Esophagus squamous epithelium (tissue), 5 donors: ENCODE measurements around the gene CAPN8. TPM values are rescaled to one million over a fixed set of nuclear protein-coding genes. Genes with fewer than 3 reads are reported as not detected.

Source experiments
- DNase-seq: peaks from one replicate; lab custom pipeline; 2025; lab: John Stamatoyannopoulos, UW
- H3K27ac ChIP-seq, 4 donors: fragments of 200-600 bp; sonication (generic); one replicate each; pipeline ENCODE4 v1.5.1; 2016 to 2019; ENCODE audit warnings: mild to moderate bottlenecking in 1 of 4
- H3K27me3 ChIP-seq, 4 donors: fragments of 200-600 bp; sonication (generic); 1 replicate in 3 of 4; 2 replicates in 1 of 4; pipeline versions ENCODE4 v1.5.1 to v1.6.0; 2017 to 2021; ENCODE audit warnings: antibody characterized with exemption in 1 of 4
- H3K36me3 ChIP-seq, 3 donors: fragments of 200-600 bp; sonication (generic); one replicate each; pipeline ENCODE4 v1.5.1; 2016 to 2019
- H3K4me1 ChIP-seq, 3 donors: fragments of 200-600 bp; sonication (generic); one replicate each; pipeline ENCODE4 v1.5.1; 2017 to 2019
- H3K4me3 ChIP-seq, 4 donors: fragments of 200-600 bp; sonication (generic); 1 replicate in 3 of 4; 2 replicates in 1 of 4; pipeline ENCODE4 v1.5.1; 2016 to 2019; ENCODE audit warnings: mild to moderate bottlenecking in 2 of 4, moderate library complexity in 1 of 4
- H3K9me3 ChIP-seq, 3 donors: fragments of 200-600 bp; sonication (generic); one replicate each; pipeline ENCODE4 v1.5.1; 2016 to 2019
- POLR2A ChIP-seq, 4 donors: fragments of 450-650 bp; IDR thresholded peaks; one replicate each; pipeline ENCODE4 v1.6.1; 2017; ENCODE audit warnings: antibody characterized with exemption in 4 of 4, mild to moderate bottlenecking in 4 of 4, moderate library complexity in 3 of 4
- WGBS, 2 donors: methylation state at CpG; one replicate each; pipeline ENCODE4 v1.1.5; 2018; 5-methylcytosine and 5-hydroxymethylcytosine counted together
- intact Hi-C: fragments of 100-400 bp; cut with DNase I; formaldehyde crosslinking; loops from one replicate; pipeline ENCODE4 v1.15.0; 2022
- total RNA-seq, 4 donors: library from RNA; depleted of rRNA; stranded (reverse); fragments of >200 nt; gene quantifications; one replicate each; pipeline ENCODE4 v1.1.0, GENCODE V29; 2016
- TF ChIP-seq, protein P1 (sequence below), 6 experiments: fragments of 450-650 bp in 4 of 6; fragments of 200-600 bp in 2 of 6; sonication (generic) in 2 of 6; IDR thresholded peaks; one replicate each; pipeline ENCODE4 v1.5.1; 2016 to 2019; ENCODE audit warnings: antibody characterized with exemption in 6 of 6, mild to moderate bottlenecking in 4 of 6, moderate library complexity in 4 of 6
- donor health status: DM: yes; HTN: yes; CAD: no.

The CAPN8 gene
- total RNA-seq, 4 donors from 2014 or later: 0.26 to 1.1 (median 0.57) TPM; not detected in 1

GRCh38 chr1:223651291-223651991 lies 14.1 kb downstream of the CAPN8 start:
- peak overlapping the region in 2 of 4 donors; percentile 40 to 46 for H3K27ac ChIP-seq
- H3K36me3 ChIP-seq: no peaks in the 10 kb centered on the region
- no peak overlapping the region for H3K4me3 ChIP-seq
- H3K27me3 ChIP-seq: no peaks in the 10 kb centered on the region
- H3K9me3 ChIP-seq: no peaks in the 10 kb centered on the region
- 67 to 71% methylated on average over 8 of the region's 8 CpGs for WGBS, 2 donors
- no peak for DNase-seq
- TF ChIP-seq, protein P1, sequence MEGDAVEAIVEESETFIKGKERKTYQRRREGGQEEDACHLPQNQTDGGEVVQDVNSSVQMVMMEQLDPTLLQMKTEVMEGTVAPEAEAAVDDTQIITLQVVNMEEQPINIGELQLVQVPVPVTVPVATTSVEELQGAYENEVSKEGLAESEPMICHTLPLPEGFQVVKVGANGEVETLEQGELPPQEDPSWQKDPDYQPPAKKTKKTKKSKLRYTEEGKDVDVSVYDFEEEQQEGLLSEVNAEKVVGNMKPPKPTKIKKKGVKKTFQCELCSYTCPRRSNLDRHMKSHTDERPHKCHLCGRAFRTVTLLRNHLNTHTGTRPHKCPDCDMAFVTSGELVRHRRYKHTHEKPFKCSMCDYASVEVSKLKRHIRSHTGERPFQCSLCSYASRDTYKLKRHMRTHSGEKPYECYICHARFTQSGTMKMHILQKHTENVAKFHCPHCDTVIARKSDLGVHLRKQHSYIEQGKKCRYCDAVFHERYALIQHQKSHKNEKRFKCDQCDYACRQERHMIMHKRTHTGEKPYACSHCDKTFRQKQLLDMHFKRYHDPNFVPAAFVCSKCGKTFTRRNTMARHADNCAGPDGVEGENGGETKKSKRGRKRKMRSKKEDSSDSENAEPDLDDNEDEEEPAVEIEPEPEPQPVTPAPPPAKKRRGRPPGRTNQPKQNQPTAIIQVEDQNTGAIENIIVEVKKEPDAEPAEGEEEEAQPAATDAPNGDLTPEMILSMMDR (IDR thresholded peaks at IDR 0.05): no peak
- TF ChIP-seq POLR2A (IDR thresholded peaks at IDR 0.05): no peak
- intact Hi-C loops: no loop called here
- H3K4me1 ChIP-seq: peaks cover 0 to 57% (median 10%) of the 10 kb centered on the region in 3 donors

GRCh38 chr1:223650465-223650864 lies 15.0 kb downstream of the CAPN8 start:
- Histone ChIP-seq H3K36me3 (no peaks in the 10 kb centered on the region), H3K27me3 (no peaks in the 10 kb centered on the region), H3K4me3 (no peak overlapping the region), H3K4me1 (peaks cover 0 to 55% (median 10%) of the 10 kb centered on the region in 3 donors), H3K27ac (peak overlapping the region in 2 of 4 donors; percentile 40 to 46), H3K9me3 (no peaks in the 10 kb centered on the region)
- DNase-seq: no peak
- intact Hi-C loops: no loop called here
- TF ChIP-seq, protein P1 (IDR thresholded peaks at IDR 0.05): no peak
- no peak for TF ChIP-seq POLR2A (IDR thresholded peaks at IDR 0.05)
- whole genome bisulfite sequencing, 2 donors: 33 to 50% methylated on average over 2 of the region's 2 CpGs

DNA sequence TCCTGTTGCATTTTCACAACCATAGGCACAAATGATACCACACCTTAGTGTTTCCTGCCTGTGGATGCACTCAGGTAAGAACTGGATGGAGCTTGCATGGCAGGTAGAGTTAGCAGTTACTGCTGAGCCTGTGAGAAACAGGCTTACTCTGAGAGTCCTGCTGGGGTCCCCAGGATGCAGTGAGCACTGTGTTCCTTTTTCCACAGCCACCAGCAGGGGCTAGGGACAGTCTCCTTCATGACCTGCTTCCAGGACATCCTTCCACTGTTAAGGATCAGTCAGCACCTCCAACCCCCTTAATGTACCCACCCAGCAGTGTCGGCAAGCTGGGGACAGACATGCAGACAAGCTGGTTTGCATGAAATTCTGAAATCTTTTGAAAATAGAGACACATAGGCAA lies 16.3 kb downstream of the CAPN8 start:
- no peak for DNase-seq
- TF ChIP-seq, protein P1 (IDR thresholded peaks at IDR 0.05): no peak
- TF ChIP-seq POLR2A (IDR thresholded peaks at IDR 0.05): no peak
- 0% methylated on average over 1 of the region's 1 CpG for WGBS, 2 donors
- Histone ChIP-seq H3K27ac (no peak overlapping the region), H3K4me1 (peaks cover 0 to 43% (median 10%) of the 10 kb centered on the region in 3 donors), H3K4me3 (no peak overlapping the region), H3K27me3 (no peaks in the 10 kb centered on the region), H3K9me3 (no peaks in the 10 kb centered on the region), H3K36me3 (no peaks in the 10 kb centered on the region)
- intact Hi-C loops: no loop called here

DNA sequence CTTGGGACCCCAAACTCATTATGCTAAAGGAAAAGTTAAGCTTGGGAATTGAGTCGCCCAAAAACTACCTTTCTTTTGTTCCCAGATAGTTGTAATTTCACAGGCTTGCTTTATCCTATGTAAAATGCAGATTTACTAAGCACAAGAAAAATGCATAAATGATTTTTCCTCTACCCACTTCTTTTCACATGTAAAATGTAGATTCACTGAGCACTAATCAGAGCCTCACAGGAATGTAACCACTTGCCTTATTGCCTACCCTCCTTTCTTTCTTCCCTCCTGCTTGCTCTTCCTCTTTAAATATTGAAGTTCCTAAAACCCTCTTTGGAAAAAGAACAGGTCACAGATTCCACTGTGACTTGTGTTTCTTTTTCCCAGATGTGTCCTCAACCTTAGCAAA lies 18.3 kb downstream of the CAPN8 start:
- Histone ChIP-seq H3K9me3 (no peaks in the 10 kb centered on the region), H3K36me3 (no peaks in the 10 kb centered on the region), H3K4me1 (peaks cover 0 to 23% (median 7%) of the 10 kb centered on the region in 3 donors), H3K27me3 (no peaks in the 10 kb centered on the region), H3K27ac (no peak overlapping the region), H3K4me3 (no peak overlapping the region)
- intact Hi-C loops: no loop called here
- DNase-seq: no peak
- no peak for TF ChIP-seq POLR2A (IDR thresholded peaks at IDR 0.05)
- 90 to 94% methylated on average over 1 of the region's 1 CpG for WGBS, 2 donors

- no peaks in the 10 kb centered on the region for H3K9me3 ChIP-seq
- 75 to 79% methylated on average over 3 of the region's 3 CpGs for WGBS, 2 donors
- peaks cover 0 to 11% (median 0%) of the 10 kb centered on the region in 3 donors for H3K4me1 ChIP-seq
- H3K27me3 ChIP-seq: no peaks in the 10 kb centered on the region
- intact Hi-C loops: no loop called here
- no peak overlapping the region for H3K27ac ChIP-seq
- no peak for DNase-seq
- H3K36me3 ChIP-seq: no peaks in the 10 kb centered on the region
- H3K4me3 ChIP-seq: no peak overlapping the region
- TF ChIP-seq, protein P1 (IDR thresholded peaks at IDR 0.05): no peak
- TF ChIP-seq POLR2A (IDR thresholded peaks at IDR 0.05): no peak
Measured at GRCh38 chr1:223645903-223646302, 19.6 kb downstream of the CAPN8 start.
